Endothelial cell (in vitro differentiated cells): ENCODE measurements around the gene OVOL2. TPM values are rescaled to one million over a fixed set of nuclear protein-coding genes. Genes with fewer than 3 reads are reported as not detected.
"Not testable (repeated sequence)": the region's sequence is repeated elsewhere in the genome, so short reads cannot be mapped to it uniquely, and the experiment has no call there.

Experiments used
- DNase-seq: peaks from one replicate; pipeline ENCODE4 v3.0.0; 2021; ENCODE audit warnings: low spot score
- H3K27ac Mint-ChIP-seq: one replicate; pipeline ENCODE4 v1.8.0; 2021; ENCODE audit warnings: mixed read lengths, inconsistent platforms; ENCODE audit not compliant: unreplicated experiment
- H3K27me3 Mint-ChIP-seq: one replicate; pipeline ENCODE4 v1.8.0; 2021; ENCODE audit warnings: mild to moderate bottlenecking, moderate library complexity, mixed read lengths, inconsistent platforms; ENCODE audit not compliant: unreplicated experiment
- H3K36me3 Mint-ChIP-seq: one replicate; pipeline ENCODE4 v1.8.0; 2021; ENCODE audit warnings: mild to moderate bottlenecking, low read depth, mixed read lengths, inconsistent platforms; ENCODE audit not compliant: unreplicated experiment
- H3K4me1 Mint-ChIP-seq: one replicate; pipeline ENCODE4 v1.8.0; 2021; ENCODE audit warnings: mild to moderate bottlenecking, mixed read lengths, inconsistent platforms; ENCODE audit not compliant: unreplicated experiment
- H3K4me3 Mint-ChIP-seq: one replicate; pipeline ENCODE4 v1.8.0; 2021; ENCODE audit warnings: mild to moderate bottlenecking, mixed read lengths, inconsistent platforms; ENCODE audit not compliant: unreplicated experiment
- H3K9me3 Mint-ChIP-seq: one replicate; pipeline ENCODE4 v1.8.0; 2021; ENCODE audit warnings: mixed read lengths, inconsistent platforms; ENCODE audit not compliant: unreplicated experiment
- CTCF ChIP-seq: fragments of 200-600 bp; sonication (generic); IDR thresholded peaks from one replicate; pipeline ENCODE4 v1.5.0; 2021; ENCODE audit warnings: antibody characterized with exemption; ENCODE audit not compliant: unreplicated experiment
- total RNA-seq: library from RNA; stranded (reverse); fragmentation: NEBNext Ultra II Directional; extraction: Animal tissue kit (Norgen Biotek cat#: 25700); gene quantifications from one replicate; pipeline ENCODE4 v1.2.1, GENCODE V29; 2021; ENCODE audit not compliant: unreplicated experiment

OVOL2 gene
- total RNA-seq, 1 donor from 2014 or later: not detected

- H3K27me3 Mint-ChIP-seq: no peaks in the 10 kb centered on the region
- no peaks in the 10 kb centered on the region for H3K4me1 Mint-ChIP-seq
- H3K9me3 Mint-ChIP-seq: no peaks in the 10 kb centered on the region
- H3K27ac Mint-ChIP-seq: no peak overlapping the region
- no peaks in the 10 kb centered on the region for H3K36me3 Mint-ChIP-seq
- TF ChIP-seq CTCF: no peak
- H3K4me3 Mint-ChIP-seq: no peak overlapping the region
- DNase-seq: no peak
Observed at GRCh38 chr20:18093388-18093787, 35.7 kb upstream of the OVOL2 start.

- no peak for DNase-seq
- no peaks in the 10 kb centered on the region for H3K27me3 Mint-ChIP-seq
- no peak overlapping the region for H3K4me3 Mint-ChIP-seq
- TF ChIP-seq CTCF: no peak
- no peaks in the 10 kb centered on the region for H3K9me3 Mint-ChIP-seq
- H3K4me1 Mint-ChIP-seq: no peaks in the 10 kb centered on the region
- H3K27ac Mint-ChIP-seq: no peak overlapping the region
- H3K36me3 Mint-ChIP-seq: no peaks in the 10 kb centered on the region
Observed at GRCh38 chr20:18092890-18093289, 35.2 kb upstream of the OVOL2 start.

- H3K27me3 Mint-ChIP-seq: no peaks in the 10 kb centered on the region
- H3K4me1 Mint-ChIP-seq: no peaks in the 10 kb centered on the region
- H3K4me3 Mint-ChIP-seq: no peak overlapping the region
- no peaks in the 10 kb centered on the region for H3K9me3 Mint-ChIP-seq
- TF ChIP-seq CTCF: no peak
- H3K36me3 Mint-ChIP-seq: no peaks in the 10 kb centered on the region
- DNase-seq: no peak
- no peak overlapping the region for H3K27ac Mint-ChIP-seq
Observed at GRCh38 chr20:18091623-18092022, 33.9 kb upstream of the OVOL2 start.

- Mint-ChIP-seq H3K27ac (no peak overlapping the region), H3K4me3 (no peak overlapping the region), H3K27me3 (no peaks in the 10 kb centered on the region), H3K9me3 (no peaks in the 10 kb centered on the region), H3K36me3 (no peaks in the 10 kb centered on the region), H3K4me1 (no peaks in the 10 kb centered on the region)
- TF ChIP-seq CTCF: no peak
- DNase-seq: no peak
Observed at GRCh38 chr20:18090477-18090876, 32.8 kb upstream of the OVOL2 start.

GRCh38 chr20:18090044-18090443 is 32.3 kb upstream of the OVOL2 start:
- Mint-ChIP-seq H3K36me3 (no peaks in the 10 kb centered on the region), H3K4me1 (no peaks in the 10 kb centered on the region), H3K4me3 (no peak overlapping the region), H3K27me3 (no peaks in the 10 kb centered on the region), H3K27ac (no peak overlapping the region), H3K9me3 (no peaks in the 10 kb centered on the region)
- TF ChIP-seq CTCF: no peak
- no peak for DNase-seq

GRCh38 chr20:18088841-18089240 is 31.1 kb upstream of the OVOL2 start:
- not testable (repeated sequence) for H3K4me1 Mint-ChIP-seq, H3K27ac Mint-ChIP-seq, DNase-seq, H3K4me3 Mint-ChIP-seq, H3K27me3 Mint-ChIP-seq, H3K9me3 Mint-ChIP-seq, H3K36me3 Mint-ChIP-seq

- H3K27ac Mint-ChIP-seq, H3K27me3 Mint-ChIP-seq: not testable (repeated sequence)
Observed at GRCh38 chr20:18088298-18088697, 30.6 kb upstream of the OVOL2 start.

More at GRCh38 chr20:18088298-18088697, 30.6 kb upstream of the OVOL2 start:
- not testable (repeated sequence) for H3K4me3 Mint-ChIP-seq, H3K4me1 Mint-ChIP-seq, H3K36me3 Mint-ChIP-seq, H3K9me3 Mint-ChIP-seq, DNase-seq
